HPDE6-E6E7 (cell line): ENCODE results near the gene DBR1.
"Not testable (repeated sequence)": the region's sequence is repeated elsewhere in the genome, so short reads cannot be mapped to it uniquely, and the experiment has no call there.

Experiments used
- DNase-seq: peaks from one replicate; pipeline ENCODE4 v3.0.0; 2011; ENCODE audit warnings: missing footprints; ENCODE audit errors: extremely low spot score

DBR1 gene

GRCh38 chr3:138186803-138187295 is 12.1 kb upstream of the DBR1 start:
- peak; percentile 95 for DNase-seq

GRCh38 chr3:138186221-138186620 is 11.5 kb upstream of the DBR1 start:
- DNase-seq, result no peak

- DNase-seq, result no peak
These were observed 10.3 kb upstream of the DBR1 start for GRCh38 chr3:138184994-138185393.

GRCh38 chr3:138180375-138181029 is 5.8 kb upstream of the DBR1 start:
- DNase-seq, result peak; percentile 48

DNA sequence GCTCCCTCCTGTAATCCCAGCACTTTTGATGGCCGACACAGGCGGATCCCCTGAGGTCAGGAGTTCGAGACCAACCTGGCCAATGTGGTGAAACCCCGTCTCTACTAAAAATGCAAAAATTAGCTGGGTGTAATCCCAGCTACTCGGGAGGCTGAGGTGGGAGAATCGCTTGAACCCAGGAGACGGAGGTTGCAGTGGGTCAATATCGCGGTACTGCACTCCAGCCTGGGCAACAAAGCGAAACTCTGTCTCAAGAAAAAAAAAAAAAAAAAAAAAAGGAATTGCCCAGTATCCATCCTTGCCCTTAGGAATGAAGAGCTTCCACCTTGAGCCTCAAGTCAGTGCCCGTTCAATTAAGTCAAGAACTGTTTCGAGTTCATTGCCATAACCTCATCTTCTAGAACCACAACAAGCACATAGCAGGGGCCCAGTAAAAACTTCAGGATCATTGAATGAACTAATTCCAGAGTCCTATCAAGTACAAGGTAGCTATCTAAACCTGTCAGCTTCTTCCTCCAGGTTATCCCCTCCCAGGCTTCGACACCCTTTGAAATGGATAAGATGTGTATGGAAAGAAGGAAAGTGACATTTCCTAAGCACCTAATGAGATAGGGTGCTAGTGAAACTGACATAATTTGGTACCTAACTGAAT is 826 bp downstream of the DBR1 start:
- DNase-seq, result no peak

DNA sequence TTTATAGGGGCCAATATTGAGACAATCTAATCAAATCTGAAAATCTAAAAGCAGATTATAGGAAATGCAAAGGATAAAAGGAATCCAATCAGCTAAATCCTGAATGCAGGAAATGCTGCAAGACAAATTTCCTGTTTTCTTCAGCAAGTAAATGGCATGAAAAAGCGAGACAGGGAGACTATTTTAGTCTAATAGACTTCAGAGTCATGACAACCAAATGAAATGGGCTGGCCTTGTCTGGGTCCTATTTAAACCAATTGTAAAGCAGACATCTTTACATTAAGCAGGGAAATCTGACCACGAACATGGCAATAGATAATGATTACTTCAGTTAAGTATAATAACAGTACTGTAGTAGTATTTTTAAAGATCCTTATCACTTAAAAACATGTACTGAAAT is 2.1 kb downstream of the DBR1 start:
- no peak for DNase-seq

DNA sequence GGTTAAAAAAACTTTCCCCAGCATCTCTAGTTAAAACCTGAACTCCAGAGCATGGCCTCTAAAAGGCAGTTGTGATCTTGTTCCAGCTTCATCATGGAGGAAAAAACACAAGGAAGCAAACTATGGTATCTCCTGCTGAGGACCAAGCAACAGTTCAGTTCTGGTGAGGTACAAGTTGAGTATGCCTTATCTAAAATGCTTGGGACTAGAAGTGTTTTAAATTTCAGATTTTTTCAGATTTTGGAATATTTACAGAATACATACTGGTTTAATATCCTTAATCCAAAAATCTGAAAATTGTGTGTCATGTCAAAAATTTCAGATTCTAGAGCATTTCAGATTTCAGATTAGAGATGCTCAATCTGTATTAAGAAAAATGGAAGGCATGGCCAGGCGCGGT is 9.7 kb downstream of the DBR1 start:
- no peak for DNase-seq

DNA sequence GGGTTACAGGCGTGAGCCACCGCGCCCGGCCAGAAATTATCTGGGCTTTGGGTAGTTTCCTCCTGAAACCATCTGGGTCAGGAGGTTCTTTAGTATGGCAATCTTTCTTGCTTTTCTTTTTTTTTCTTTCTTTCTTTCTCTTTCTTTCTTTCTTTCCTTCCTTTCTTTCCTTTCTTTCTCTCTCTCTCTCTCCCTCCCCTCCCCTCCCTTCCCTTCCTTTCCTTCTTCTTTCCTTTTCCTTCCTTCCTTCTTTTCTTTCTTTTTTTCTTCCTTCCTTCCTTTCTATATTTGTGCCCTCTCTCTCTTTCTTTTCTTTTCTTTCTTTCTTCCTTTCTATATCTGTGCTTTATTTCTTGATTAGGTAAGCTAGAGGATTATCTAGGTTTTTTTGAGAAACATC is 17.0 kb downstream of the DBR1 start:
- DNase-seq, result no peak

GRCh38 chr3:138154534-138154933 is 20.2 kb downstream of the DBR1 start:
- DNase-seq, result no peak

DNA sequence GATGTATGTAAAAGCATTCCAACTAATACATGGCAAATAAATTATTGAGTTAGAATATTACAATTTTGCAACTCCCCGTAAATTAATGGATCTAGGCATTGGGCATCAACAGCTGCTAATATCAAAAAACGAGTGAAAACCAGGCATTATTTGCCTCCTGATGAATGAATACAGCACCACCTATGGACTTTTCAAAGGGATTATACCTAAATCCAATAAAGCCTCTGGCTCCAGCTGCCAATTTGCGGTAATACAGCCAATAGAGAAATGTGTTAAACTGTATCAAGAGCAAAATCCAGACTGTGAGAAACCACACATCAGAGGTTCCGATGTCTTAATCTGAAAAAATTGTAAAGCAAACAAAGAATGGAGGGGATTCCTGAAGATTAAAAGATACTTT is 26.2 kb downstream of the DBR1 start:
- no peak for DNase-seq

- DNase-seq, result not testable (repeated sequence)
These were observed 32.5 kb downstream of the DBR1 start for GRCh38 chr3:138142181-138142580.

- no peak for DNase-seq
These were observed 33.8 kb downstream of the DBR1 start for GRCh38 chr3:138140940-138141339.

DNA sequence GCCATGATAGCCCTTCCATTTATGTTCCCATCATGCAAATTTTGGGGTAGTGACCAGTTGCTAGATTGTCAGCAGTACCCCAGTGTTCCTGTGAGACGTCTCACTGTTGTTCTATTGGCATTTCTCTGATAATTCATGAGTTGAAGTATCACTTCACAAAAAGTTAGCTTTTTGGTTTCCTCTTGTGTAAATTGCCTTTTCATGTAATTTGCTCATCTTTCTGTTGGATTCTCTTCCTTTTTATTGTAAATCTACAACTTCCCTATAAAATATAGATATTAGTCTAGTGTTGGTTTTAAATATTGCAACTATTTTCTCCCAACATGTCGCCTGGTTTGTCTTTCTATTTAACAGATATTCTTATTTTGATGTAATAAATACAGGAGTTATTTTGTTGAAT is 35.0 kb downstream of the DBR1 start:
- DNase-seq, result no peak

- DNase-seq, result no peak
These were observed 36.9 kb downstream of the DBR1 start for GRCh38 chr3:138137861-138138260.

DNA sequence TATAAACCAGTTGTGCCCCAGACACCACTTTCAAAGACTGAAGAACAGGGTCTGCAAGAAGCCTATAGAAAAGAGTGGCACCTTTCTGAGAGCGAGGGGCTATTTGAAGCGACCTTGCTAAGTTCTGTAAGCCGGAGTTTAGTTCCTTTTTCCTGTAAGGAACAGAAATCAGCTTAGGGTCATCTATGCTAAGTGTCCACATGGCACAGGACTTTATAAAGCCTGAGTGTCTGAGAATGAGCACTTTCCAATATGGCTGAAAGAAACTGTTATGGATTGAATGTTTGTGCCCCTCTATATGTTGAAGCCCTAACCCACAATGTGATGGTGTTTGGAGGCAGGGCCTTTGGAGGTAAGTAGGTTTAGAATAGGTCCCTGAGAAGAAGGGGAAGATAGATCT is 38.5 kb downstream of the DBR1 start:
- DNase-seq, result no peak

DNA sequence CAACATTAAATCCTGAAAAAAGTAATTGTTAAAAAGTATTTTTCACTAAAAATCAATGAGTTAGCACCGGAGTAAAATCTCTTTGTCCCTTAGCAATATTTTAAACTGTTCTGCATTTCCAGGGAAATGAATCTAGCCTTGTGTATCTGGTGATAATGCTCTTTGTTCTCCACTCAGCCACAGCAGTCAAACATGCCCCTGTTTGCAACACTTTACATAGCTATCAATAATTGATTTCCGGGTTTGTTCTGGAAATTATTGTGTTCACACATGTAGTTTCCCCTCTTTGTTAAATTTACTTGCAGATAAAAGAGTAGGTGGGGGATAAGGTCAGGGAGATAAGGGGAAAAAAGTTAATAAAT is 38.9 kb downstream of the DBR1 start:
- no peak for DNase-seq

DNA sequence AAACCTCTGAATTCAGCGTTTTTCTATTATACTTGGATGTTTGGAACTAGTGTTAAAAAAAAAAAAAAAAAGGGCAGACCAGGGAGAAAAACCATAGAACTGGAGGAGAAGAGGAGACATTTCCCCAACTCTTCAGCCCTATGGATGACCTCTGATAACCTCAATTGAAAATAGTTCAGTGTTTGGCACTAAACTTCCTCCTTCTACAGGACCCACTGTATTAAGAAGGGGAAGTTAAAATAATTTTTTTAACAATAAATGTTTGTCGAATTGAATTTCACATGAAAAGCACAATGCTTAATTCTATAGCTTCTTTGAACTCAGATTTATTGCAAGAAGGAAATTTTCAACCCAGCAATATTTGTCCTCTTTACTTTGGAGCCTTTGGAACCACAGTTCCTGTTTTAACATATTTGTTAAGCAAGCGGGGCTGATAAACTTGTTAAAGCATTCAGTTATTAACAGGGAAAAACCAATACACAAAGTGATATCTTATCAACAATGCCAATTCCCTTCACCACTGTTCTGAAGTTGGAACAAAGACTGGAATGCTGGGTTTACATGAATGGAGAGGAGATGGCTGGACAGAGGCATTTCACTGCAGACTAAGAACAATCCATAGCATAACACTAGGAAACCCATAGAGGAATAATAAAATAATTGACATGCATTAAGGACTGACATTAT is 39.4 kb downstream of the DBR1 start:
- no peak for DNase-seq

DNA sequence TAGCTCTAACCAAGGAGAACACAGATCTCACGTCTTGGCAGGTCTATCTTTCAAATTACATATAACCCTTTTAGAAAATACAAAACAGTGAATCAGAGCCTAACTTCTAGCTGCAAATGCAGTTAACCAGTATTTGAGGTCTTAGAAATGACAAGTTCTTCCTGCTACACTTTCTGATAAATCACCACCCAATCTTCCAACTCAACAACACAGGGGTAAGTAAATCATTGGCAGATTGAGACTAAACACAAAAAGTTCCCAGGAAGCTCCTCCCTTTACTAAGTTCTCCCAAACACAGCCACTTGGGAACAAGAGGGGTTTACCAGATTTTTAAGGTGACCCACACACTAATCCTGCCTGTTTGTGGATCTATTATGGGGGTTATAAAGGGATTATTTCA is 42.5 kb downstream of the DBR1 start, which contains the start of gene A4GNT:
Gene A4GNT (minus strand): TSS at position 152 of the 400 bp plus-strand sequence. CDS start 1,134 bp downstream, outside the sequence.
- no peak for DNase-seq

DNA sequence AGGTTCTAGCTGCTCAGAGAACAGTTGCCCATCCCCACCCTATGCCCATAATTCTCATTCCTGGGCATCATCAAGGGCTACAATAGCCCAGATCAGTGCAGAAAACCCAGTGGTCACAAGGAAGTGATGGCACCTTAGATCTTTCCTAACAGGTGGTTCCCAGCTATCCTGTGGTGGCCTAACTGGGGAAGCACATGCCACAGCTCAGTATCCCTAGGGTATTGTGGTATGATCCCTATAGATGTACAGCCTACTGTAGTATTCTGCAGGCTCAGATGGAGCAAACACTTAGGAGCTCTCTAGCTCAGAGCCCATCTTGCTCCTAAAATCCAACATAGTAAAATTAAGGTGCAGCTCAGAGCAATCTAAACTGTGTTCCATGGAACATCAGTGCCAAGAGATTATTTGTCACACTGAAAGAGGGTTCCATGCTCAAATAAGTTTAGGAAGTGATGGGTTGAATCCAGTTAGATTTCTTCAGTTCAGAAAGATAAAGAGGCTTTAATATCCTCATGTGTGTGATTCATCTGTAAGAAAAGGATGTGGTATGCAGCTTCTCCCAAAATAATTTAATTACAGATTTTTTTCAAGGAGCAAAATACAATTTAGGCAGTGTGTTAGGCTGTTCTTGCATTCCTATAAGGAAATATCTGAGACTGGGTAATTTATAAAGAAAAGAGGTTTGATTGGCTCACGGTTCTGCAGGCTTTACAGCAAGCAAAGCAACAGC is 46.9 kb downstream of the DBR1 start:
- no peak for DNase-seq

DNA sequence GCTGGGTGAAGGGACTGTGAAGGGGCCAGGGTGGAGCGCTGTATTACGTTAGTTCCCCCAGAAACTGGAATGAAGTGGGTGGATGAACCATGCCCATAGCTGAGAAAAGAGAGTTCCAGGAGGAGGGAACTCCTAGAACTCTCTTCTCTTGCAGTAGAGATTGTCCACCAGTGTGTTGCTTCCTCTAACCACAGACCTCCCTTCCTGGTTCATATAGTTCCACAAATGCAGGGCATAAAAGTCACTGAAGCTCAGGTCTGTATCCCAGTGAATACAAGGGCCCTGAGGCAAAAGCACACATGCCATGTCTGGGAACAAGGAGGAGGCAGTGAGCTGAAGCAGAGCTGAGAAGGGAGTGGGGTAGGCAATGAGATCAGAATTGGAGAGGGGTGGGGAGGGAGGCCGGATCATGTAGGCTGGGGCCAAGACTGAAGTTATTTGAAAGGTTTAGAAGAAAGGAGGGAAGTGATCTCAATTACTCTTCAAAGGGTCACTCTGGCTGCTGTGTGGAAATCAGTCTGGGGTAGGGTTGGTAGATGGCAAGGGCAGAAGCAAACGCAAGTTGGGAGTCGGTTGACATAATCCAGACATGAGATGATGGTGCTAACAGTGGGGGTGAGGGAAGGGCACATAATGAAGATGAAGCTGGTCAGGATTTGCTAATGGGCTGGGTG is 49.0 kb downstream of the DBR1 start:
- DNase-seq, result no peak

GRCh38 chr3:138124706-138125355 is 49.9 kb downstream of the DBR1 start:
- DNase-seq, result no peak
